Measurements from ENCODE around the gene LRP1B.

Gene LRP1B

GRCh38 chr2:141557329-141558095 is 573.3 kb downstream of the LRP1B start:
- DNase-seq, result no peak

GRCh38 chr2:141555876-141556470 is 574.8 kb downstream of the LRP1B start:
- no peak for DNase-seq

- no peak for DNase-seq
Observed at GRCh38 chr2:141554810-141555209, 576.0 kb downstream of the LRP1B start.

GRCh38 chr2:141534666-141535362 is 596.0 kb downstream of the LRP1B start:
- no peak for DNase-seq

GRCh38 chr2:141529659-141530058 is 601.2 kb downstream of the LRP1B start:
- no peak for DNase-seq

GRCh38 chr2:141528990-141529389 is 601.8 kb downstream of the LRP1B start:
- no peak for DNase-seq

GRCh38 chr2:141526760-141527159 is 604.1 kb downstream of the LRP1B start:
- no peak for DNase-seq

GRCh38 chr2:141524777-141525176 is 606.0 kb downstream of the LRP1B start:
- DNase-seq, result no peak

GRCh38 chr2:141523199-141523598 is 607.6 kb downstream of the LRP1B start:
- DNase-seq, result no peak

GRCh38 chr2:141522702-141523101 is 608.1 kb downstream of the LRP1B start:
- no peak for DNase-seq

- DNase-seq, result no peak
Observed at GRCh38 chr2:141522048-141522447, 608.8 kb downstream of the LRP1B start.

- no peak for DNase-seq
Observed at GRCh38 chr2:141519906-141520305, 610.9 kb downstream of the LRP1B start.

GRCh38 chr2:141517852-141518421 is 612.9 kb downstream of the LRP1B start:
- no peak for DNase-seq

- DNase-seq, result no peak
Observed at GRCh38 chr2:141517180-141517851, 613.5 kb downstream of the LRP1B start.

- DNase-seq, result no peak
Observed at GRCh38 chr2:141515931-141516330, 614.9 kb downstream of the LRP1B start.

GRCh38 chr2:141513853-141514252 is 617.0 kb downstream of the LRP1B start:
- DNase-seq, result no peak

GRCh38 chr2:141508806-141509595 is 621.8 kb downstream of the LRP1B start:
- DNase-seq, result no peak

GRCh38 chr2:141508086-141508752 is 622.6 kb downstream of the LRP1B start:
- no peak for DNase-seq

- DNase-seq, result no peak
Observed at GRCh38 chr2:141506135-141506534, 624.7 kb downstream of the LRP1B start.

- DNase-seq, result no peak
Observed at GRCh38 chr2:141501752-141502151, 629.1 kb downstream of the LRP1B start.

GRCh38 chr2:141499123-141499522 is 631.7 kb downstream of the LRP1B start:
- DNase-seq, result no peak

GRCh38 chr2:141498561-141498960 is 632.3 kb downstream of the LRP1B start:
- no peak for DNase-seq

Data from activated CD8-positive, alpha-beta memory T cell treated with anti-CD3 and anti-CD28 coated beads, Interleukin-2, amount 50 U/mL, for 48 hours (primary cell).